NCI-H446 (cell line): Measurements from ENCODE around the gene ZBTB20.

Experiments
- DNase-seq, 2 experiments: peaks; one replicate each; lab custom pipeline; 2025; lab: John Stamatoyannopoulos, UW

The ZBTB20 gene

DNA sequence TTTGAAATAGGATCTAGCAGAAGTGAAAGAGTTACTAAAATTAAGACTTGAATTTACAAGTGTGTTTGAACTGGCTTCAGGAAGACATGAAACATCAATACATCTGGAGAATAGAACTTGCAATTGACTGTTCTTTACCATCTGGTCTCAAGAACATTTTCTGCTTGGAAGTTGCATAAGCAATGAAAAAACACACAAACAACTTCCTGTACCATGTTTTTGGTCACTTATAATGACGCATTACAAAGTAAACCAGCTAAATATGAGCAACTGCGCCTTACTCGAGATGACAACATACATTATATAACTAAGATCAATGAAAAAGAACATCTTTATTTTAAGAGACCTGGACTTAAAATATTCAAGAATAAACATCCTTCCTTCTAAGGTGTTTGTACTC, 740.8 kb downstream of the ZBTB20 start:
- no peak for DNase-seq

DNA sequence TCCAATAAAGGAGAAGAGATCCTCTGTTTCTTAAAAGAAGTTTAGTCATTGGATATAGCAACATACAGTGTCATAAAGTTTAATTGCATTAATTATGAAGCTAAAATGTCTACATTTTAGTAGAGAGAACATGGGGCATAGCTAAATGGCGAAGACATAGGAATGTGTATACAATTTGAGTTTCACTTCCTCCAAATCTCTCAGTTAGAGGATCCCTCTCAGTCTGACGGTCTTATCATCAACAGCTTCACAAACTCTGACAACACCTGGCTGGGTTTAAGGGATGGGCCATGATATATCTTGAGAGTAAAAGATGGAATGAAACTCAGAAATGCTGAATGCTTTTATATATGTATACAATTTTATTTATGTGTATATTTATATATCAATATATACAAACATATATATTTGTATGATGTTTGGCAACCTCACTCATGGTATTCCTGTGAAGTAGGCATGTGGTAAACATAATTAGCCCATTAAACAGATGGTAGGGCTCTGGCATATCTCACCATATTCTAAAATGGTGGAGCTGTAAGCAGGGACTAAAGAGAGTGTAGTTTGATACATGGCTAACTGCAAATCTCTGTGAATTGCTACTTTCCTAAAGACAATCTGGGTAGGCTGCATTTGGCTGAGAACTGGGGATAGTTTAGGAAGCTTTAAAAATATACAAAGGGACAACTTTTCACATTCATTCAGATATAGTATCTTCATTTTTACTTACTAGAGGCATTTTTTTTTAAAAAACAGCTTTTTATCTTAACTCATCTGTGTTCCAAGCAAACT, 741.7 kb downstream of the ZBTB20 start:
- peak in 1 of 2 experiments; percentile 19 for DNase-seq

DNA sequence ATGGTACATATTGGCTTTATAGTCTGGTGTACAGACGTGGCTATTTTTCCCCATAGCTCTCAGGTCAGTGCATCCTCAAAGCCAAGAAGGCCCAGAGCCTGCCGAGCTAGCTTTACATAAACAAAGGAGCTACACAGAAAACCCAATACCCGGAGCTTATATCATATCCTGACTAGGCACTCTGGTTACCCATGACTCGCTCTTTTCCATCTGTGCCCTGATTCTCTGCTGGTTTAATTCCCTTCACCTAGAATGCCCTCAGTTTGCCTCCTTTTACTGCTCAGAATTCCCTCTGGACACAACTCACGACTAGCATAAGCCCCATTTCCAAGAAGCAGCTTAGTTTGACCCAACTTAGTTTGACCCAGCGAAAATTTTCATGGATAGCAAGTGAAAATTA, 742.5 kb downstream of the ZBTB20 start:
- DNase-seq, result no peak

GRCh38 chr3:114402838-114403237, 744.2 kb downstream of the ZBTB20 start:
- DNase-seq, result no peak

DNA sequence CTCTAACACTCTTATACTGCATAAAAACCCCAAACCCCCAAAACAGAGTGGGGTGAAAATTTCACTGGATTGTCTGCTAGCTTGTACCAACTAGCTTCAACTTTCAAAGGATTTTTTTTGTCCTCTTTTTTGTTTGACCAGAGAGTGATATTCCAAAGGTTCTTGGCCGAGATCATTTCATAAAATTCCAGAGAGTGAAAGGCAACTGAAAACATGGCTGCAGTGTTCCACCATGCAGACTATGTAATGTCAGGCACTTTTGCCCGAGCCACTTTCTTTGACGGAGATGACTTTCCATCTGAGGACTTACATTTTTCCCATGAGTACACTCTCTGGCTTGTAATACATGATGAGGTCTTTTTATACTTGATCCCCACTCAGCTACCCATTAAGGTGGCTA, 745.7 kb downstream of the ZBTB20 start:
- DNase-seq, result no peak

DNA sequence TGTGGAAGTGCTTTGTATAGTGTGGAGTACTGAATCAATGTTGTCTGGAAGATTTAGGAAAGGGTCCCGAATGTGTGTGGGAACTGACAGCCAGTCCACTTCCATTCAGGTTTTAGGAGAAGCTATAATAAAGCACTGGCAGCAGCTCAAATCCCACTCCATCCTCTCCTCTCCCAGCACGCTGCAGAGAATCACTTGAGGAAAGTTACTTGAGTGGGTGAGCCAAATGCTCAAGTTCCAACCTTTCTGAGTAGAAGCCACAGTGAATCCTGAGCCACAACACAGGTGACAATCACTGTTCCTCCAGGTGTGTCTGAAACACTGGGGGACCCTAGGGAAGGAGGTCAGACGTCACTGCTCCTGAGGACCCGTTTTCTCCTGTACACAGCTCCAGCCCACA, 746.7 kb downstream of the ZBTB20 start:
- no peak for DNase-seq

GRCh38 chr3:114394551-114394950, 752.5 kb downstream of the ZBTB20 start:
- DNase-seq, result no peak

DNA sequence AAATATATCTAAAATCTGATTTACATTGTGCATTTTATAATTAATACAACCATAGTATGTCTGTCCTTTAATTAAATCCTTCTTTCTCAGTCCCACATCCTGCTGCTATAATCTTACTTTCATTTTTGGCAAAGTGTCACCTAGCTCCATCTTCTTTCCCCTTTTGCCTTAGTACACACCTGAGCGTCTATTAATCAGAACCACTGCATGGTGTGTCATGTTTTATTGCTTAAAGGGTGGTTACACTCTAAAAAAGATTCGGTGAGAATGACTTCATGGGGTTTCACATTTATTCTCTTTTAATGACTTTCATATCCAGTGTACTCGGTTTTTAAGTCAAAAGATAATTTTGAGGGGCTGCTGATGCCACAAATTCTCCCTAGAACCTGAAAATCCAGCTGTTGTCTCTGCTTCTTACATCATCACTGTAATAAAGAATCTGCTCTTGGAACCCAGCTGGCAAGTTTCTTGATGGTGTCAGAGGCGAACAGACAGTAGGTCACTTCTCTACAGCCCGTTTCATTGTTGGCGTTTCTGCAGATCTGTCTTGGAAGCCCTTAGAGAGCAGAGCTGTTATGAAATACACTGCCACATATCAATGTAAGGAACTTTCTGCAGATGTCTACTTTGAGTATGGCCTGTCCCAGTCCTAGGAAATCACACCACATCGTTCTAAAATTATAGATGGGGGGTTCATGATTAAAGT, 753.6 kb downstream of the ZBTB20 start:
- DNase-seq, result no peak

DNA sequence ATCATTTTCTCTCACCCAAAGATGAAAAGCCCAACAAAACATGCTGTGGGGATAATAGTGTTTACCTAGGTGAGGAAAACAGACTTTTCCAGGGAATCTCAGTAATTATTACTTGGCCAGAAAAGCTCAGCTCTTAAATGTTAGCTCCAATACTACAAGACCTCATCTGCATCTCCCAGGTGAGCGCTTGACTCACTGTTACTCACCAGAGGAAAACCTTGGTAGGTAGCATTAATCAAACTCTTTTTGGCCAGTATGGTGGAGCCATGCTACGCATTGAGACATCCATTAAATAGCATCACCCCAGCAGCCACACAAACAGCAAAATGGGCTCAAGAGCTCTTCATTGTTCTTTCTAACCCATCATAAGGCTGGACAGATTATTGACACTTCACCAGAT, 754.3 kb downstream of the ZBTB20 start:
- no peak for DNase-seq

DNA sequence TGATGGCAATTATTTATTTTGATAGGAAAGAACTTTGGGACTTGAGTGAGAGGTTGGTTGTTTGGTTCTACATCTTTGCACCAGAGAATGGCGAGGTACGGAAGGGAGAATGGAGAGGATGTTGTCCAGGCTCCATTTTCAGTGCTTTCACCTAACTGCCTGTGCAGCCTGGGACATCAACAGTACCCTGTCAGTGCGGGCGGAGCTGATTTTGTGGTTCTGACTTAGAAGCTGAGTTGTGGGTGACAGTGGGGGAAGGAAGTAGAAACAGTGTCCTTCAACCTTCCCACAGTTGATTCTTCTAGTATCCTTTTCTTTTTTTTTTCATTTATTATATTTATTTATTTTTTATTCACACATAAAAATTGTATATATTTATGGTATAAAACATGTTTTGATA, 757.9 kb downstream of the ZBTB20 start:
- DNase-seq, result no peak

- no peak for DNase-seq
Measured at GRCh38 chr3:114384558-114384903, 762.6 kb downstream of the ZBTB20 start.

DNA sequence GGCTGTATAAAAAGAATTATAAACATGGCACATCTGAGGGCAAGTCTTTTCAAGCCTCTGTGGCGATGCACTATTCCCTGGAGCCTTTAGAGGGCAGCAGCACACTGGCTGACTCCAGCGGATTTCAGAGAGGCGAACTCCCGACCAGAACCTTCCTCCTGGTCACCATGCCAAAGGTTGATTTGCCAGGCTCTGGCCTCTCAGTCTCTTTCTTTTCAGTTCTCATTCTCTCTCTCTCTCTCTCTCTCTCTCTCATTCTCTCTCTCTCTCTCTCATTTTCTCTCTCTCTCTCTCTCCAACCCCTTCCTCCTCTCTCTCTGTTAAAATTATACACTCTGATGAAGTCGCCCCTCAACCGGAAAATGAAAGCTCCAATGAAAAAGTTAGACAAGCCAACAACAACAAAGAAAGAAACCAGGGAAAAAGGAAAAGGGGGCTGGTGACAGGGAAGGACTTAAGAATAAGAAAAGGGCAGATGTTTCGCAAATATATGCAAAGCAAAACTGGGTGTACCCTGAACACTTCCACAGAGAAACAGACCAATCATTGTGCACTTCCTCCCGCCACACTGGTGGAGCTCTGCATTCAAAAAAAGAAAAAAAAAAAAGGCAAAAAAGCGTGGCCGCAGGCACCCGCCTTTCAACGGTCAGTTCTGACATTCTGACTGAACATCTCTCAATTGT, 763.1 kb downstream of the ZBTB20 start:
- DNase-seq, result peak; percentile 63 to 90

DNA sequence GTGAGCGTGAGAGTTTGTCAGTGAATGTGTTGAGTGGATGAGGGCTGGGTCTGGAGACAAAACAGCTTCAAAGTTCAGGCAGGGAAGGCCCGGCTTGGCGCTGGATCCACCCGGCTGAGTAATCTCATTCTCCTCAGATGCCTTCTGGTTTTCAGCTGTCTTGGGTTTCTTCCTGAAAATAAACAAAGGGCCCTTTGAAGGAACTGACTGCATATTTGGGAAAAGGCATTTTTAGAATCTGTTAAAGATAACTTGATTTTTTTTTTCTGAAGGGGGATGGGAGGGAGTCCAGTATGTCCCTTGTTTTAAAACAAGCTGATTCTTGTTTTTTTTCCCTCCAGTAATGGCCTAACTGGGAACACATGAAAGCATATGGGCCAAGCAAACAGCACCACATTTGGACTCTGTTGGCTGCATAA, 766.8 kb downstream of the ZBTB20 start:
- DNase-seq, result peak in 1 of 2 experiments; percentile 23

- DNase-seq, result no peak
Measured at GRCh38 chr3:114379266-114379665, 767.8 kb downstream of the ZBTB20 start.

- no peak for DNase-seq
Measured at GRCh38 chr3:114378760-114379159, 768.3 kb downstream of the ZBTB20 start.

DNA sequence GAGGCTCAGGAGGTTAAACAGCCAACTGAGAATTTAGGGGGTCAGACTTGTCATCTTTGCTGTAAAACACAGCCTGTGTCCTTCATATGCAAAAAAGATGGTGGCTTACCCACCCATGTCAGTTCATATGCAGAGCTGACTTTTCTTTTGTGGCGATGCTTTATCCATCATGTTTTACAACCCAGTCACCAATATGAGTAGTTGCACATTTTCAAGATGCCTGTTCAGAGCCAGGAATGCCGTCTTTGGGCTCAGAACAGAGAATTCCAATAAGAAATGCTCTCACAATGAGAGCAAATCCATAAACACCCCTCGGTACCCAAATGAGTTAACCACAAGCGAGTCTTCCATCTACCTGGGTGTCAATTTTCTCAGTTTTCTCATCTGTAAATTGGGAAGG, 769.7 kb downstream of the ZBTB20 start:
- DNase-seq, result no peak

DNA sequence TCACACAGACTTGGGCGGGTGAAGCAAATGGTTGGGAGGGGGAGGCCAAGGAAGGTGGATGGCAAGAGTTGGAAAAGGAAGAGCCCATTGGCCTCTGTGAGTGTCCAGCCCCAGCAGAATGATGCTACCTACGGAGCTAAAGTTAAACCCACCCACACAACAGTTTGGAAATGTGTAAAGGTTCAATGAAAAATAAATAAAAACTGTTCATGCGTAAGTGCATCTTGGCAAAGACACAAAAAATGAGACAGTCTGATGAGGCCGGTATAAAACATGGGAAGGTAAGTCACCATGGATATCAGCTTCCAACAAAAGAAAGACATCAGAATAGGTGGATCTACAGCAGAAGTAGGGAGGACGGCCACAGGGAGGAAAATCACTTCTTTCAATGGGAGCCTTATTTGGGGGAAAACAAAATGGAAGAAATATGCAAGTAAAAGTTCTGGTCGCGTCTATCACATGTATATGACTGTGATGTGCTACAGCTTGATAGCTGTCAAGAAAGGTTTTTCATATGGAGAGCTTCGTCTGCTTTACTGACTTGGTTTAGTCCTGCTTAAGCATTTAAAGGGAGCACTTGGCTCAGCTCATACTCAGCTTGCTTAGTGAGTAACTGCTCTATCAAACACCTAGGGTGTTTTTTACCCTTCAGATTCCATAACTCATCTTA, 770.4 kb downstream of the ZBTB20 start:
- DNase-seq, result peak in 1 of 2 experiments; percentile 14

- DNase-seq, result no peak
Measured at GRCh38 chr3:114375608-114376421, 771.3 kb downstream of the ZBTB20 start.

DNA sequence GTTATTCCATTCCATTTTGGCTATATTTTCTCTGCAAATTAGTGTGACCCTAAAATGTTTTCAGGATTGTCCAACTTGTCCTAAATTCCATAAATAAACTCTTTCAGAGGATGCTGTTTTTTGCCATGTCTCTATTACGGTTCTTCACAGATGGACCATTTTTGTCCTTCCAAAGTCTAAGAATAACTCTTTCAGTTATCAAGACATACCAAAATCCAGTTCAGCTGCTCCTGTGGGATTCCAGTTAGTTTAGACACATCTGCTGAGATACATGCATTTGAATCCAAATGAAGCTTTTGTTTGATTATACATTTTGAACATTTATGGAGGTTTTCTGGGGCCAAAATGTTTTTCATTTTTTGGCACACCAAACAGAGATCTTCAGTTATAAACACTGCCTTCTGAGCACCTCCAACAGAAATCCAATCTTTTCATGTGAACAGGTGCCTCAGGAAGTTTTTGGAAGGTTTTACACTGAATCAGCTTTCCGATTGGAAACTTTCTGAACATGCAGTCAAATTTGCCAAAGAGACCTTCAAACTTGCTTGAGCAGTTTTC, 772.6 kb downstream of the ZBTB20 start:
- no peak for DNase-seq

GRCh38 chr3:114370537-114371174, 776.4 kb downstream of the ZBTB20 start:
- DNase-seq, result no peak

DNA sequence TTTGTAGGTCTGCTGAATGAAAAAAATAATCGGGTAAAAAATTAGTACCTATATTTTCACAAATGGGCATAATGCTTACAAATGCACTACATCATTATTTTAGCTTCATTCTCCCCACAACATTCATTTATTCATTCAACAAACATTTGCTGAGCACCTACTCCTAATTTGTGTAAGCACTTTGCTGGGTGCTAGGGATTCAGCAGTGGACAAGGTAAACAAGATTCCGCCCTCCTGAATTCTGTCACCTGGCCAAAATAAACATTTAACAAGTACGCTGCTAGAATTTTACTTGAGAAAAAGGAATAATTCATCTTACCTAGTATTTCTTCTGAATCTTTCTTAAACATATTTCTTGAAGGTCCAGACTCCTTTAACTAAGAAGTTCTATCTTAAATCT, 781.2 kb downstream of the ZBTB20 start:
- no peak for DNase-seq
